Stomach smooth muscle (tissue), 2 donors: ENCODE results near the gene WDSUB1.

Experiments used
- H3K27ac ChIP-seq: one replicate; pipeline ENCODE4 v1.7.0; 2013; ENCODE audit warnings: mild to moderate bottlenecking, low read length, inconsistent platforms
- H3K27me3 ChIP-seq, 2 donors: one replicate each; pipeline ENCODE4 v1.7.0; 2013; ENCODE audit warnings: low read length in 2 of 2; ENCODE audit not compliant: insufficient read depth in 2 of 2, control insufficient read depth in 1 of 2
- H3K36me3 ChIP-seq, 2 donors: one replicate each; pipeline ENCODE4 v1.7.0; 2013; ENCODE audit warnings: low read length in 2 of 2; ENCODE audit not compliant: control insufficient read depth in 2 of 2, insufficient read depth in 2 of 2
- H3K4me1 ChIP-seq: one replicate; pipeline ENCODE4 v1.7.0; 2013; ENCODE audit warnings: low read length; ENCODE audit not compliant: control insufficient read depth, insufficient read depth
- H3K4me3 ChIP-seq, 2 donors: one replicate each; pipeline ENCODE4 v1.7.0; 2013; ENCODE audit warnings: low read length in 2 of 2
- H3K9ac ChIP-seq, 2 donors: one replicate each; pipeline ENCODE4 v1.7.0; 2013; ENCODE audit warnings: low read length in 2 of 2, mild to moderate bottlenecking in 1 of 2
- H3K9me3 ChIP-seq, 2 donors: one replicate each; pipeline ENCODE4 v1.7.0; 2013; ENCODE audit warnings: low read length in 2 of 2; ENCODE audit not compliant: control insufficient read depth in 2 of 2
- donor health status: healthy.
- donor health status: Pancreatic carcinoma.

WDSUB1 gene

GRCh38 chr2:159204381-159205144 lies 81.9 kb downstream of the WDSUB1 start:
- no peaks in the 10 kb centered on the region for H3K9me3 ChIP-seq
- H3K27me3 ChIP-seq, result no peaks in the 10 kb centered on the region
- H3K4me3 ChIP-seq, result no peak overlapping the region
- peaks cover 22% of the 10 kb centered on the region for H3K4me1 ChIP-seq
- H3K36me3 ChIP-seq, result peaks cover 3 to 21% of the 10 kb centered on the region in 2 donors
- H3K9ac ChIP-seq, result no peak overlapping the region
- no peak overlapping the region for H3K27ac ChIP-seq

DNA sequence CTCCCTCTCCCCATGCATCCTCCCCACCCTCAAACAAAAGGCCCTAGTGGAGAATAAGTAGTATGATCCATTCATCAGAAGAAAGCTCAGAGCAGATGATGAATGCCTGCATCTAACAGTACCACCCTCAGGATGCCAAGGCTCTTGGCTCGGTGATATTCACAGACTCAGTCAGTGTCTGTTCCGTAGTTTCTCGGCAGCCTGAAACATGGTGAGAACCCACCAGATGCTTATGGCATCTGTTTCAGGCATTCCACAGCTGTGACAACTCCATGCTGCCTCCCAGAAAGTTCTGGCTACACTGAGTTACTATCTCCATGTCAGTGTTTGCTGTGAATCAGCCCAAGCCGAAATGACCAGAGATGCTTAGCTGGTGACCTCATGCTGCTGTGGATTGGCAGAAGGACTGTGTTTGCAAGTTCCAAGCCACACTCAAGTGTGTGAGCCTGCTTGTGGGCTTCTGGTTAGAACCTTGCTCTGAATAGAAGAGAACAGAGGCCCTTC lies 83.9 kb downstream of the WDSUB1 start:
- Histone ChIP-seq H3K36me3 (peaks cover 11 to 23% of the 10 kb centered on the region in 2 donors), H3K9ac (peak overlapping the region in 1 of 2 donors; percentile 21), H3K4me1 (peaks cover 22% of the 10 kb centered on the region), H3K4me3 (peak overlapping the region in 1 of 2 donors; percentile 35), H3K27ac (peak overlapping the region; percentile 53), H3K27me3 (no peaks in the 10 kb centered on the region), H3K9me3 (no peaks in the 10 kb centered on the region)

DNA sequence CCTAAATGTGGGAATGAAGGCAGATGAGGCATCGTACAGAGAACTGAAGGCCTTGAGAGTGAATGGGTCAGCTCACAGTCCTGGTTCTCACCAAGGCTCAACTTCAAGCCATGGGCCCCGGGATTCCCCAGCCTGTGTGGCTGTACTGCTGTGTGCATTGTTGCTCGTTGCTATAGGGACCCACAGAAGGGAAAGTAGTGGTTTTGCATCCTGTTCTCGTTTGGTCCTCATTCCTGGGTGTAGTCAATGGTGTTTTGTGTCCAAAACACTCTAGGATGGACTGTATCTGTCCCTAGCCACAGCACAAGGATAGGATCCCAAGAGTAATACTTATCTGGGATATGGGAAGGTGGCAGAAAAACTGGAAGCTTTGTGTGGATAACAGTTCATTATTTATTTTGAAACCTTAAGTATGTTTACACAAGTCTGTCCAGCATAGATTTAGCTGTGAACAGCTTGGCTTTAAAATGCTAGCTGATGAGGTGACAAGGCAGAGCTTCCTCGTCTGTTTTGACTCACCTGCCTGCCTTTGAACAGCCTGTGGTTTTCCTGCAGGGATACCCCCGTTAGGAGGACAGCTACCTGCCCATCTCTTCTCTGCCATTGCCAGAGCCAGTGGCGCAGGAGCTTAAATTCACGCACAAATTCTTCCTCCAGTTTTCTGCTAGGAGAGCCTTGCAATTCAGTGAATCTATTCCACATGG lies 85.0 kb downstream of the WDSUB1 start:
- Histone ChIP-seq H3K4me1 (peaks cover 22% of the 10 kb centered on the region), H3K9ac (no peak overlapping the region), H3K9me3 (no peaks in the 10 kb centered on the region), H3K27me3 (no peaks in the 10 kb centered on the region), H3K27ac (peak overlapping the region; percentile 53), H3K36me3 (peaks cover 18 to 27% of the 10 kb centered on the region in 2 donors), H3K4me3 (no peak overlapping the region)

DNA sequence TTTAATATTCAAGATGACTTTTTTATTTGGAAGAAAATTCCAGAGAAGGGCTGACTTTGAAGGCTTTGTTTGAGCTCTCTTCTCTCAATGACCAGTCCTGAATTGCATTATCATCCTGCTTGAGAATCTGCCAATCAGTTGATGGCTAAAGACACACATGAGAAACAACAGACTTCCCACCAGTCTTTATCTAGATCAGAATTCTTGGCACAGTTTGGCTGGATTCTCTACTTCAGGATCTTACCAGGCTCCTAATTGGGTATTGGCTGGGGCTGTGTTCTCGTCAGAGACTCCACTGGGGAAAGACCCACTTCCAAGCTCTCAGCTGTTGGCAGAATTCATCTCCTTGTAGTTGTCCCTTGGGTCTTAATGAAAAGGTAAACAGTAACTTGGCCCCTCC lies 86.0 kb downstream of the WDSUB1 start:
- H3K27me3 ChIP-seq, result no peaks in the 10 kb centered on the region
- H3K4me1 ChIP-seq, result peaks cover 22% of the 10 kb centered on the region
- no peak overlapping the region for H3K27ac ChIP-seq
- H3K36me3 ChIP-seq, result peaks cover 23 to 28% of the 10 kb centered on the region in 2 donors
- H3K4me3 ChIP-seq, result no peak overlapping the region
- H3K9me3 ChIP-seq, result no peaks in the 10 kb centered on the region
- H3K9ac ChIP-seq, result no peak overlapping the region

- Histone ChIP-seq H3K9ac (no peak overlapping the region), H3K4me3 (no peak overlapping the region), H3K27ac (no peak overlapping the region), H3K27me3 (no peaks in the 10 kb centered on the region), H3K9me3 (no peaks in the 10 kb centered on the region), H3K36me3 (peaks cover 23 to 28% of the 10 kb centered on the region in 2 donors), H3K4me1 (peaks cover 22% of the 10 kb centered on the region)
Observed at GRCh38 chr2:159199761-159200465, 86.6 kb downstream of the WDSUB1 start.

- no peaks in the 10 kb centered on the region for H3K27me3 ChIP-seq
- no peak overlapping the region for H3K4me3 ChIP-seq
- H3K4me1 ChIP-seq, result peaks cover 22% of the 10 kb centered on the region
- peaks cover 23 to 34% of the 10 kb centered on the region in 2 donors for H3K36me3 ChIP-seq
- no peak overlapping the region for H3K27ac ChIP-seq
- no peak overlapping the region for H3K9ac ChIP-seq
- H3K9me3 ChIP-seq, result no peaks in the 10 kb centered on the region
Observed at GRCh38 chr2:159199236-159199635, 87.3 kb downstream of the WDSUB1 start.

- no peaks in the 10 kb centered on the region for H3K9me3 ChIP-seq
Observed at GRCh38 chr2:159196393-159196925, 90.0 kb downstream of the WDSUB1 start.

DNA sequence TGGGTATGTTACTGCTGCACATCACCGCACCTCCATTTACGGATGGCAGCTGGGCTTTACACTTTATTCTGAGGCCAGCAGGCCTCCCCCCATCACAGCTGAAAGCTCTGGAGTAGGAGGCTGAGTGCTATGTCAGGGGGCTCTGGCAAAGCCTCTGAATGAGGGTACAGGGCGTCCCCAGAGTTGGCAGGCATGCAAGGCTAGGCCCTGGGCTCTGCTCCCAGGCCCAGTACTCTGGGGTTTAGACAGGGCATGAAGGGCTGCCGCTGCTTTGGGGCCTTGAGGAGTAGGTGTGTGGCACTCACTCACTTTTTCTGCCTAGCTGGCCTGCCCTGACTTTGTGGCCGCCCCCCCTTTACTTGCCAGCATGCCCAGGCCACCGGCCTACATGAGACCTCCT lies 90.8 kb downstream of the WDSUB1 start:
- Histone ChIP-seq H3K9ac (no peak overlapping the region), H3K4me1 (no peaks in the 10 kb centered on the region), H3K36me3 (peaks cover 19 to 38% of the 10 kb centered on the region in 2 donors), H3K27me3 (no peaks in the 10 kb centered on the region), H3K9me3 (no peaks in the 10 kb centered on the region), H3K4me3 (no peak overlapping the region), H3K27ac (no peak overlapping the region)

More at GRCh38 chr2:159196393-159196925, 90.0 kb downstream of the WDSUB1 start:
- Histone ChIP-seq H3K27me3 (no peaks in the 10 kb centered on the region), H3K36me3 (peaks cover 23 to 38% of the 10 kb centered on the region in 2 donors), H3K9ac (no peak overlapping the region), H3K27ac (no peak overlapping the region), H3K4me1 (peaks cover 6% of the 10 kb centered on the region), H3K4me3 (no peak overlapping the region)

GRCh38 chr2:159194241-159194640 lies 92.3 kb downstream of the WDSUB1 start:
- no peak overlapping the region for H3K4me3 ChIP-seq
- H3K9ac ChIP-seq, result no peak overlapping the region
- H3K27ac ChIP-seq, result no peak overlapping the region
- no peaks in the 10 kb centered on the region for H3K4me1 ChIP-seq
- H3K9me3 ChIP-seq, result no peaks in the 10 kb centered on the region
- H3K27me3 ChIP-seq, result no peaks in the 10 kb centered on the region
- H3K36me3 ChIP-seq, result peaks cover 19 to 30% of the 10 kb centered on the region in 2 donors

- Histone ChIP-seq H3K36me3 (peaks cover 19 to 29% of the 10 kb centered on the region in 2 donors), H3K27me3 (no peaks in the 10 kb centered on the region), H3K9me3 (no peaks in the 10 kb centered on the region), H3K4me3 (no peak overlapping the region), H3K27ac (no peak overlapping the region), H3K4me1 (no peaks in the 10 kb centered on the region), H3K9ac (no peak overlapping the region)
Observed at GRCh38 chr2:159193791-159194190, 92.7 kb downstream of the WDSUB1 start.
